Measurements from ENCODE around the gene DOK7. TPM values are rescaled to one million over a fixed set of nuclear protein-coding genes. Genes with fewer than 3 reads are reported as not detected.

DOK7 gene
- polyA plus RNA-seq, 4 donors = 0.28 to 7.5 (median 0.81) TPM; not detected in 1

DNA sequence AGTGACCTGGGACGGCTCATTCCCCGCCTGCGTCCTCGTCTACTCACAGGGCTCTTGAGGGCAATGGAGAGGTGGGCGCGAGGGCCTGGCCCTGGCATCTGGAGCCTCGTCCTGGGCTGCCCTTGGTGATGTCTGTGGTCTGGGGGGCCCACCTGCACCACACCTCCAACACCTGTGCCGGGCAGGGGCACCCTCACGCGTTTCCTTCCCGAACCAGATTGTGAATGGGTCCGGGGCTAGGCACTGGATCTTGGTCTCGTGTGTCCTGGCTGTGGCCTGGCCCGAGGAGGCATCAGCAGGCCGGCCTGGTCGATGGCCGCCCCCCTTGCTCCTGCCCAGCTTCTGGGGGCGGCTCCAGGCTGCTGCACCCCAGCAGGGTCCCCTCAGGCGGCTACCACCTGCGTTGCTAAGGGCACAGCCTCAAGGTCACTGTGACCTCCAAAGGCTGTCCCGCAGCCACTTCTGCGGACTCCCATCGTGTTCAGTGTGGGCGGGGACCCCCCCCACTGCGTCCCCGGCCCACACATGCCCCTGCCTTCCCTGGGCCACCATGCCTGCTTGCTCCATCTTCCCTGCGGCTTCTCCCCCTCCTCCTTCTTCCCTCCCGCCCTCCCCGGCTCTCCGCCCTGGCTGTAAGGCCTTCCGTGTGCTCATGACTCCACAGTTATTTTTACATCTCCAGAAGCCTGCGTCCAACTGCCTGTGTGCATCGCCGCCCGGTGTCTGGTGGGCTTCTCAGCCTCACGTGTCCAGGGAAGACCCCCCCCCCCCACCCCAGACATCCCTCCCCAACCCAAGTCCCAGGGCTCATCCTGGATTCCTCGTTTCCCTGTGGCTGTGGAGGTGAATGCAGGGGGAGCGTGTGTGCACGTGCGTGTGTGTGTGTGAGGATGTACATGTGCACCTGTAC lies 3.8 kb downstream of the DOK7 start:
- Histone ChIP-seq H3K36me3 (ENCODE audit: control insufficient read depth in 3 of 3, insufficient read depth in 2 of 3, low read depth in 1 of 3, low read length in 3 of 3) (no peaks in the 10 kb centered on the region), H3K4me3 (ENCODE audit: low read depth in 1 of 3, low read length in 3 of 3) (no peak overlapping the region), H3K27me3 (ENCODE audit: control insufficient read depth in 3 of 3, insufficient read depth in 3 of 3, low read length in 3 of 3) (peaks cover 0 to 20% (median 4%) of the 10 kb centered on the region in 3 donors), H3K4me1 (ENCODE audit: control insufficient read depth in 3 of 3, insufficient read depth in 2 of 3, low read depth in 1 of 3, low read length in 2 of 3) (no peaks in the 10 kb centered on the region), H3K9me3 (ENCODE audit: control insufficient read depth in 2 of 2, insufficient read depth in 1 of 2, low read depth in 1 of 2, low read length in 1 of 2) (no peaks in the 10 kb centered on the region), H3K27ac (ENCODE audit: low read depth in 1 of 3, low read length in 2 of 3) (no peak overlapping the region)
- no peak for DNase-seq
- FAIRE-seq = no peak
- WGBS, 3 donors = 77 to 86% (median 81%) methylated on average over 35 to 40 of the region's 40 CpGs

DNA sequence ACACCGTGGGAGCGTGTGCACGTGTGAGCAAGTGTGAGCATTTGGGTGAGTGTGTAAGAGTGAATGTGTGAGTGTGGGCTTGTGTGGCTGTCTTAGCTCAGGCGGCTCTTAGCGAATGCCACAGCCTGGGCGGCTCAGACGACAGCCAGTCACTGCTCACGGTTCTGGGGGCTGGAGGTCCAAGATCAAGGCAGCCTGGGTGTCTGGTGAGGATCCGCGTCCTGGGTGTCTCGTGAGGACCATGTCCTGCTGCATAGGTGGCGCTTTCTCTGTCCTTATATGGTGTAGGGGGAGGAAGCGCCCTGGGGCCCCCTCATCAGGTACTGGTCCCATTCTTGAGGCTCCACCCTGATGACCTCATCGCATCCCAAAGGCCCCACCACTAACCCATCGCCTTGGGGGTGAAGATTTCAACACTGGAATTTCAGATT lies 4.5 kb downstream of the DOK7 start:
- FAIRE-seq = no peak
- H3K27me3 ChIP-seq (ENCODE audit: control insufficient read depth in 3 of 3, insufficient read depth in 3 of 3, low read length in 3 of 3) = peaks cover 0 to 14% (median 4%) of the 10 kb centered on the region in 3 donors
- no peaks in the 10 kb centered on the region for H3K36me3 ChIP-seq (ENCODE audit: control insufficient read depth in 3 of 3, insufficient read depth in 2 of 3, low read depth in 1 of 3, low read length in 3 of 3)
- no peak overlapping the region for H3K27ac ChIP-seq (ENCODE audit: low read depth in 1 of 3, low read length in 2 of 3)
- WGBS, 3 donors = 81 to 85% (median 83%) methylated on average over 15 of the region's 15 CpGs
- H3K4me3 ChIP-seq (ENCODE audit: low read depth in 1 of 3, low read length in 3 of 3) = no peak overlapping the region
- H3K4me1 ChIP-seq (ENCODE audit: control insufficient read depth in 3 of 3, insufficient read depth in 2 of 3, low read depth in 1 of 3, low read length in 2 of 3) = no peaks in the 10 kb centered on the region
- no peak for DNase-seq
- H3K9me3 ChIP-seq (ENCODE audit: control insufficient read depth in 2 of 2, insufficient read depth in 1 of 2, low read depth in 1 of 2, low read length in 1 of 2) = no peaks in the 10 kb centered on the region

DNA sequence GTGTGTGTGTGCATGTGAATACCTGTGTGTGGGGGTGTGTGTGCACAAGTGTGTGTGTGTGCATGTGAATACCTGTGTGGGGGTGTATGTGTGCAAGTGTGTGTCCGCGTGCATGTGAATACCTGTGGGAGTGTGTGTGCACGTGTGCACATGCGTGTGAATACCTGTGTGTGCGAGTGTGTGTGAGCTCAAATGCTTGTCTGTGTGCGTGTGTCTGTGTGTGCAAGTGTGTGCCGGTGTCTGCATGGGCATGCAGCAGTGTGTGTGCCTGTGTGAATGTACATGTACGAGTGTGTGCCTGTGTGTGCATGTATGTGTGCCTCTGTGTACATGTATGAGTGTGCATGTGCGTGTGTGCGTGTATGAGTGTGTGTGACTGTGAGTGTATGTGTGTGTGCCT lies 5.0 kb downstream of the DOK7 start:
- H3K27me3 ChIP-seq (ENCODE audit: control insufficient read depth in 3 of 3, insufficient read depth in 3 of 3, low read length in 3 of 3) = peaks cover 0 to 12% (median 4%) of the 10 kb centered on the region in 3 donors
- H3K36me3 ChIP-seq (ENCODE audit: control insufficient read depth in 3 of 3, insufficient read depth in 2 of 3, low read depth in 1 of 3, low read length in 3 of 3) = no peaks in the 10 kb centered on the region
- H3K4me1 ChIP-seq (ENCODE audit: control insufficient read depth in 3 of 3, insufficient read depth in 2 of 3, low read depth in 1 of 3, low read length in 2 of 3) = no peaks in the 10 kb centered on the region
- H3K4me3 ChIP-seq (ENCODE audit: low read depth in 1 of 3, low read length in 3 of 3) = no peak overlapping the region
- WGBS, 3 donors = 92 to 97% (median 97%) methylated on average over 10 of the region's 10 CpGs
- FAIRE-seq (no peak), DNase-seq (no peak)
- no peak overlapping the region for H3K27ac ChIP-seq (ENCODE audit: low read depth in 1 of 3, low read length in 2 of 3)
- H3K9me3 ChIP-seq (ENCODE audit: control insufficient read depth in 2 of 2, insufficient read depth in 1 of 2, low read depth in 1 of 2, low read length in 1 of 2) = no peaks in the 10 kb centered on the region

DNA sequence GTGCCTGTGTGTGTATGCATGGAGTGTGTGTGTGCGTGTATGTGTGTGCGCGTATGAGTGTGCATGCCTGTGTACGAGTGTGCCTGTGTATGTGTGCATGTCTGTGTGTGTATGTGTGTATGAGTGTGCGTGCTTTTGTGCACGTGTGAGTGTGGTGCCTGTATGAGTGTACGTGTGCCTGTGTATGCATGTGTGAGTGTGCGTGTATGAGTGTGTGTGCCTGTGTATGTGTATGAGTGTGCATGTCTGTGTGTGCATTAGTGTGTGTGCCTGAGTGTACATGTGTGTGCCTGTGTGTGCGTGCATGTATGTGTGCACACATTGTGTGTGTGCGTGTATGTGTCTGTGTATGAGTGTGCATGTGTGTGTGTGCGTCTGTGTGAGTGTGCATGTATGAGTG lies 5.7 kb downstream of the DOK7 start:
- FAIRE-seq (no peak), DNase-seq (no peak)
- 95 to 98% (median 97%) methylated on average over 11 of the region's 11 CpGs for WGBS, 3 donors
- Histone ChIP-seq H3K27me3 (ENCODE audit: control insufficient read depth in 3 of 3, insufficient read depth in 3 of 3, low read length in 3 of 3) (peaks cover 0 to 11% (median under 1%) of the 10 kb centered on the region in 3 donors), H3K36me3 (ENCODE audit: control insufficient read depth in 3 of 3, insufficient read depth in 2 of 3, low read depth in 1 of 3, low read length in 3 of 3) (no peaks in the 10 kb centered on the region), H3K27ac (ENCODE audit: low read depth in 1 of 3, low read length in 2 of 3) (no peak overlapping the region), H3K9me3 (ENCODE audit: control insufficient read depth in 2 of 2, insufficient read depth in 1 of 2, low read depth in 1 of 2, low read length in 1 of 2) (no peaks in the 10 kb centered on the region), H3K4me3 (ENCODE audit: low read depth in 1 of 3, low read length in 3 of 3) (no peak overlapping the region), H3K4me1 (ENCODE audit: control insufficient read depth in 3 of 3, insufficient read depth in 2 of 3, low read depth in 1 of 3, low read length in 2 of 3) (no peaks in the 10 kb centered on the region)

GRCh38 chr4:3469386-3470243 lies 6.5 kb downstream of the DOK7 start:
- 62 to 82% (median 68%) methylated on average over 30 to 31 of the region's 31 CpGs for WGBS, 3 donors
- no peak overlapping the region for H3K27ac ChIP-seq (ENCODE audit: low read depth in 1 of 3, low read length in 2 of 3)
- H3K9me3 ChIP-seq (ENCODE audit: control insufficient read depth in 2 of 2, insufficient read depth in 1 of 2, low read depth in 1 of 2, low read length in 1 of 2) = no peaks in the 10 kb centered on the region
- DNase-seq = no peak
- no peaks in the 10 kb centered on the region for H3K36me3 ChIP-seq (ENCODE audit: control insufficient read depth in 3 of 3, insufficient read depth in 2 of 3, low read depth in 1 of 3, low read length in 3 of 3)
- H3K27me3 ChIP-seq (ENCODE audit: control insufficient read depth in 3 of 3, insufficient read depth in 3 of 3, low read length in 3 of 3) = peaks cover 0 to 6% (median 0%) of the 10 kb centered on the region in 3 donors
- FAIRE-seq = no peak
- H3K4me3 ChIP-seq (ENCODE audit: low read depth in 1 of 3, low read length in 3 of 3) = no peak overlapping the region
- H3K4me1 ChIP-seq (ENCODE audit: control insufficient read depth in 3 of 3, insufficient read depth in 2 of 3, low read depth in 1 of 3, low read length in 2 of 3) = no peaks in the 10 kb centered on the region

GRCh38 chr4:3470244-3471097 lies 7.4 kb downstream of the DOK7 start:
- peak in 1 of 2 donors; percentile 19 for DNase-seq

GRCh38 chr4:3471098-3471760 lies 8.1 kb downstream of the DOK7 start:
- Histone ChIP-seq H3K9me3 (ENCODE audit: control insufficient read depth in 2 of 2, insufficient read depth in 1 of 2, low read depth in 1 of 2, low read length in 1 of 2) (no peaks in the 10 kb centered on the region), H3K27ac (ENCODE audit: low read depth in 1 of 3, low read length in 2 of 3) (no peak overlapping the region), H3K4me3 (ENCODE audit: low read depth in 1 of 3, low read length in 3 of 3) (no peak overlapping the region), H3K4me1 (ENCODE audit: control insufficient read depth in 3 of 3, insufficient read depth in 2 of 3, low read depth in 1 of 3, low read length in 2 of 3) (no peaks in the 10 kb centered on the region), H3K36me3 (ENCODE audit: control insufficient read depth in 3 of 3, insufficient read depth in 2 of 3, low read depth in 1 of 3, low read length in 3 of 3) (no peaks in the 10 kb centered on the region), H3K27me3 (ENCODE audit: control insufficient read depth in 3 of 3, insufficient read depth in 3 of 3, low read length in 3 of 3) (peaks cover 0 to 3% (median 0%) of the 10 kb centered on the region in 3 donors)
- FAIRE-seq (no peak), DNase-seq (no peak)
- WGBS, 3 donors = 90 to 92% (median 92%) methylated on average over 23 of the region's 23 CpGs

More at GRCh38 chr4:3470244-3471097, 7.4 kb downstream of the DOK7 start:
- Histone ChIP-seq H3K4me3 (ENCODE audit: low read depth in 1 of 3, low read length in 3 of 3) (no peak overlapping the region), H3K4me1 (ENCODE audit: control insufficient read depth in 3 of 3, insufficient read depth in 2 of 3, low read depth in 1 of 3, low read length in 2 of 3) (no peaks in the 10 kb centered on the region), H3K9me3 (ENCODE audit: control insufficient read depth in 2 of 2, insufficient read depth in 1 of 2, low read depth in 1 of 2, low read length in 1 of 2) (no peaks in the 10 kb centered on the region), H3K36me3 (ENCODE audit: control insufficient read depth in 3 of 3, insufficient read depth in 2 of 3, low read depth in 1 of 3, low read length in 3 of 3) (no peaks in the 10 kb centered on the region), H3K27me3 (ENCODE audit: control insufficient read depth in 3 of 3, insufficient read depth in 3 of 3, low read length in 3 of 3) (peaks cover 0 to 3% (median 0%) of the 10 kb centered on the region in 3 donors), H3K27ac (ENCODE audit: low read depth in 1 of 3, low read length in 2 of 3) (no peak overlapping the region)
- 30 to 64% (median 40%) methylated on average over 25 of the region's 25 CpGs for WGBS, 3 donors
- no peak for FAIRE-seq

Measured in small intestine (tissue), 7 donors.